Measurements from ENCODE around the gene TBC1D17. TPM values are rescaled to one million over a fixed set of nuclear protein-coding genes. Genes with fewer than 3 reads are reported as not detected.

TBC1D17 gene
- total RNA-seq, 3 donors from 2014 or later: 33.7 to 55.7 (median 45.1) TPM

GRCh38 chr19:49937750-49938381, 60.4 kb downstream of the TBC1D17 start:
- H3K4me3 ChIP-seq: no peak overlapping the region
- peaks cover 7% of the 10 kb centered on the region for H3K4me1 ChIP-seq (ENCODE audit: low read depth)

More at GRCh38 chr19:49937750-49938381, 60.4 kb downstream of the TBC1D17 start:
- Histone ChIP-seq H3K9me3 (no peaks in the 10 kb centered on the region), H3K36me3 (ENCODE audit: low read depth) (no peaks in the 10 kb centered on the region)
- peak; percentile 86 for TF ChIP-seq CTCF (IDR thresholded peaks at IDR 0.05)
- intact Hi-C loops (cut with DNase I, micrococcal nuclease): loop anchor here (5.0 to 10.0 kb wide), 2 partner anchors 44 to 47 kb away; no protein-coding TSS in a partner anchor
- ATAC-seq (peak; percentile 97), DNase-seq (peak; percentile 72 to 87 (median 83))

Small RNA genes lying within 50 kb of the gene (microRNA-seq; reads per million reads assigned to microRNA genes)
- gene MIR4749: 0.70 reads per million
- gene MIR4750: not detected
- not detected for gene MIR6800

Other genes with a start within 250 kb of the TBC1D17 start
- gene RRAS, start 237.6 kb upstream of the TBC1D17 start, total RNA-seq: 10 to 100 TPM; 43.9 to 89.8 (median 48.6) TPM
- 10 to 100 TPM; 55.5 to 75.0 (median 56.1) TPM for gene SCAF1, start 235.5 kb upstream of the TBC1D17 start, total RNA-seq
- gene IRF3, start 211.8 kb upstream of the TBC1D17 start, total RNA-seq: 100 to 1,000 TPM in 1 of 3 donors, 10 to 100 TPM in 2; 76.1 to 119 (median 90.1) TPM
- gene BCL2L12, start 211.8 kb upstream of the TBC1D17 start, total RNA-seq: 10 to 100 TPM in 2 of 3 donors, 1 to 10 TPM in 1; 9.6 to 20.8 (median 16.3) TPM
- gene PRMT1, start 200.4 kb upstream of the TBC1D17 start, total RNA-seq: 100 to 1,000 TPM in 1 of 3 donors, 10 to 100 TPM in 2; 68.1 to 101 (median 94.8) TPM
- gene ADM5, start 188.1 kb upstream of the TBC1D17 start, total RNA-seq: 1 to 10 TPM in 2 of 3 donors, under 1 TPM in 1; 0.69 to 1.3 (median 1.2) TPM
- 1 to 10 TPM; 1.9 to 7.6 (median 2.2) TPM for gene CPT1C, start 186.6 kb upstream of the TBC1D17 start, total RNA-seq
- gene TSKS, start 114.4 kb upstream of the TBC1D17 start, total RNA-seq: under 1 TPM in 1 of 3 donors, not detected in 2; 0.35 TPM
- 10 to 100 TPM; 73.6 to 84.8 (median 82.5) TPM for gene AP2A1, start 110.7 kb upstream of the TBC1D17 start, total RNA-seq
- 10 to 100 TPM in 2 of 3 donors, 1 to 10 TPM in 1; 6.6 to 21.0 (median 11.9) TPM for gene FUZ, start 64.4 kb upstream of the TBC1D17 start, total RNA-seq
- 10 to 100 TPM; 54.7 to 57.4 (median 55.2) TPM for gene MED25, start 59.4 kb upstream of the TBC1D17 start, total RNA-seq
- gene PTOV1, start 26.5 kb upstream of the TBC1D17 start, total RNA-seq: 100 to 1,000 TPM in 2 of 3 donors, 10 to 100 TPM in 1; 92.8 to 171 (median 107) TPM
- 100 to 1,000 TPM in 2 of 3 donors, 10 to 100 TPM in 1; 84.3 to 114 (median 111) TPM for gene PNKP, start 10.1 kb upstream of the TBC1D17 start, total RNA-seq
- 10 to 100 TPM; 38.8 to 44.0 (median 42.3) TPM for gene AKT1S1, start 347 bp upstream of the TBC1D17 start, total RNA-seq
- 1 to 10 TPM; 1.2 to 1.7 (median 1.6) TPM for gene IL4I1, start 19.2 kb downstream of the TBC1D17 start, total RNA-seq
- gene ATF5, start 51.5 kb downstream of the TBC1D17 start, total RNA-seq: 10 to 100 TPM; 10.7 to 25.0 (median 16.1) TPM
- 10 to 100 TPM; 34.1 to 41.0 (median 40.9) TPM for gene NUP62, start 51.8 kb downstream of the TBC1D17 start, total RNA-seq
- gene SIGLEC11, start 83.5 kb downstream of the TBC1D17 start, total RNA-seq: 1 to 10 TPM in 2 of 3 donors, under 1 TPM in 1; 0.49 to 2.0 (median 1.1) TPM
- 10 to 100 TPM; 53.8 to 72.9 (median 62.7) TPM for gene VRK3, start 147.7 kb downstream of the TBC1D17 start, total RNA-seq
- gene ZNF473, start 148.3 kb downstream of the TBC1D17 start, total RNA-seq: 1 to 10 TPM; 5.2 to 9.2 (median 6.0) TPM

Measured in mucosa of descending colon (tissue), 3 donors.